Lower leg skin (tissue), 3 donors: ENCODE results near the gene ISYNA1.

Experiments
- POLR2A ChIP-seq, 2 donors: fragments of 450-650 bp; IDR thresholded peaks; one replicate each; pipeline ENCODE4 v1.6.1; 2016 to 2017; ENCODE audit warnings: antibody characterized with exemption in 2 of 2, mild to moderate bottlenecking in 1 of 2, moderate library complexity in 1 of 2
- TF ChIP-seq, protein P1 (sequence below), 3 donors: fragments of 450-650 bp; IDR thresholded peaks; one replicate each; pipeline ENCODE4 v1.5.1; 2016; ENCODE audit warnings: antibody characterized with exemption in 3 of 3, mild to moderate bottlenecking in 3 of 3, moderate library complexity in 2 of 3

DNA sequence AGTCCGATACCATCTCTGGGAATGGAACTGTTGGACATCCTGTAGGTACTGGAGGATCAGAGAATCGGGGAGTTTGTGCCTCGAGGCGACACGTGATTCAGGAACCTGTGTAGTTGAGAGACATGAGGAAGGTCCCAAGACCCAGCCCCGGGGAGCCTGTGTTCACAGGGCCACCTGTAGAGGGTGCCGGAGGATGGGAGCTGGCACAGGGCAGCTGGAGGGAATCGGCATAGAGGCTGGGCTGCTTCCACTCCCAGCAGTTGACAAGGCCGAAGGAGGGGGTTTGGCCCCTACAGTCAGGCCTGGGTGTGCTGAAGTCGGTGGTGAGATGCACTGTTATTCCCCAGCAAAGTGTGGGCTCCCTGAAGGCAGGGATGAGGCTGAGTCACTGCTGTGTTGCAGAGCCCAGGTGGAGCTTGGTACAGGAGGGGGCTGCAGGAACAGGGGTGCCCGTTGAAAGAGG lies 2.5 kb upstream of the ISYNA1 start:
- no peak for TF ChIP-seq POLR2A (IDR thresholded peaks at IDR 0.05)
- TF ChIP-seq, protein P1, sequence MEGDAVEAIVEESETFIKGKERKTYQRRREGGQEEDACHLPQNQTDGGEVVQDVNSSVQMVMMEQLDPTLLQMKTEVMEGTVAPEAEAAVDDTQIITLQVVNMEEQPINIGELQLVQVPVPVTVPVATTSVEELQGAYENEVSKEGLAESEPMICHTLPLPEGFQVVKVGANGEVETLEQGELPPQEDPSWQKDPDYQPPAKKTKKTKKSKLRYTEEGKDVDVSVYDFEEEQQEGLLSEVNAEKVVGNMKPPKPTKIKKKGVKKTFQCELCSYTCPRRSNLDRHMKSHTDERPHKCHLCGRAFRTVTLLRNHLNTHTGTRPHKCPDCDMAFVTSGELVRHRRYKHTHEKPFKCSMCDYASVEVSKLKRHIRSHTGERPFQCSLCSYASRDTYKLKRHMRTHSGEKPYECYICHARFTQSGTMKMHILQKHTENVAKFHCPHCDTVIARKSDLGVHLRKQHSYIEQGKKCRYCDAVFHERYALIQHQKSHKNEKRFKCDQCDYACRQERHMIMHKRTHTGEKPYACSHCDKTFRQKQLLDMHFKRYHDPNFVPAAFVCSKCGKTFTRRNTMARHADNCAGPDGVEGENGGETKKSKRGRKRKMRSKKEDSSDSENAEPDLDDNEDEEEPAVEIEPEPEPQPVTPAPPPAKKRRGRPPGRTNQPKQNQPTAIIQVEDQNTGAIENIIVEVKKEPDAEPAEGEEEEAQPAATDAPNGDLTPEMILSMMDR (IDR thresholded peaks at IDR 0.05): no peak
